ENCODE measurements around the gene PSMA4.
"Not testable (repeated sequence)": the region's sequence is repeated elsewhere in the genome, so short reads cannot be mapped to it uniquely, and the experiment has no call there.

The PSMA4 gene

DNA sequence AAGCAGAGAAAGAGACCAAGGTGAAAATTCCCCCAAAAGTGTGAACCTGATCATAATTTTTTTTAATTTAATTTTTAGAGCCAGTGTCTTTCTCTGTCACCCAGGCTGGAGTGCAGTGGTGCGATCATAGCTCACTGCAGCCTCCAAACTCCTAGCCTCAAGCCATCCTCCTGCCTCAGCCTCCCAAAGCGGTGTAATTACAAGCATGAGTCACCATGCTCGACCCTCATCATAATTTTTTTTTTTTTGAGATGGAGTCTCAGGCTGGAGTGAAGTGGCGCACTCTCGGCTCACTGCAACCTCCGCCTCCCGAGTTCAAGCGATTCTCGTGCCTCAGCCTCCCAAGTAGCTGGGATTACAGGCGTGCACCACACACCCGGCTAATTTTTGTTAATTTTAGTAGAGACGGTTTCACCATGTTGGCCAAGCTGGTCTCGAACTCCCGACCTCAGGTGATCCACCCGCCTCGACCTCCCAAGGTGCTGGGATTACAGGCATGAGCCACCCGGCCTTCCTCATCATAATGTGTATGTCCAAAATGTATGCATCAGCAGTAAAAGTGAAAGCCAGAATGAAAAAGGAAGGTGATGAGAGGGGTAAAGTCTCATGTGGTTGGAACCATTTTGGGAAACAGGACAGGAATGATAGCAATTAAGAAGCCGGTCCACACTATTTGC is 642 bp upstream of the PSMA4 start:
- H3K27me3 Mint-ChIP-seq; H3K9me3 Mint-ChIP-seq (ENCODE audit: low read depth); H3K36me3 Mint-ChIP-seq: not testable (repeated sequence)
- Mint-ChIP-seq H3K4me1 (ENCODE audit: low read depth) (peaks cover 34% of the 10 kb centered on the region), H3K27ac (peak overlapping the region; percentile 98), H3K4me3 (peak overlapping the region; percentile 96)

DNA sequence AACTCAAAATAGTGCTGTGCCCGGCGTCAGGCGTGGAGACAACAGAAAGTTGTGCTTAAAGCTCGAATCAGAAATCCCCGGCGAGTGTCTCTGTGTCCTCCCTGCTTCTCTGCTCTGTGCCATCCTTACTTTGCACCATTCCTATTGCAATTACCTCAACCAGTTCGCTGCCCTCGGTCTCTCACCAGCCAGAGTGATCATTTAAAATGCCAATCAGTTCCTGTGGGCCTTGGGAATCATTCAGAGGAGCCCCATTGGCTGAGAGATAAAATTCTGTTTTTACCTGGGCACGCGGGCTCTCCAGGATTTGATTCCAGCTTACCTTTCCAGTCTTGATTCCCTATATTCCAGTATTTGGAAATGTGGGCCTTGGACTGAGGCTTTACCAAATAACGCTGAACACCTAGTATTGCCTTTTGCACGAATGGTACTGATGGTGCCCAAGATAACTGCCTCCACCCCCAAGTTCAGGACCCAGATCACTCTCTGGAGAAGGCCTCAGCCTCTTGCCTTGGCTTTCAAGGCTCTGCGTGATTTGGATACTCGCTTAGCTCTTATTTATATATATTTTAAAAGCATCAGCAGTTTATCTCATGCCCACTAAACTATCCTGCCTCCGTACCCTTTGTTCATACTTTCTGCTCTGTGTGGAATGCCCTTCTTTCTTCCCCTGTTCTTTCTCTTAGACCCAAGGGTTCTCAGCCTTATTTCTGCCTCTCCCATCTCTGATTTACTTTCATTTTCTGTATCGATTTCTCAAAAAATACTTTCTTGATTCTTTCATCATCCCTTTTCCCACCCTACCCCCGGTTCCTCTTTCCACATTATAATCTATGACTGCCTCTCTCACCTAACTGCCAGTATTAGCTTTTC is 863 bp downstream of the PSMA4 start:
- peak overlapping the region; percentile 96 for H3K4me3 Mint-ChIP-seq
- no peaks in the 10 kb centered on the region for H3K9me3 Mint-ChIP-seq (ENCODE audit: low read depth)
- peaks cover 11% of the 10 kb centered on the region for H3K36me3 Mint-ChIP-seq
- peaks cover 37% of the 10 kb centered on the region for H3K4me1 Mint-ChIP-seq (ENCODE audit: low read depth)
- peak overlapping the region; percentile 98 for H3K27ac Mint-ChIP-seq
- H3K27me3 Mint-ChIP-seq, result no peaks in the 10 kb centered on the region

DNA sequence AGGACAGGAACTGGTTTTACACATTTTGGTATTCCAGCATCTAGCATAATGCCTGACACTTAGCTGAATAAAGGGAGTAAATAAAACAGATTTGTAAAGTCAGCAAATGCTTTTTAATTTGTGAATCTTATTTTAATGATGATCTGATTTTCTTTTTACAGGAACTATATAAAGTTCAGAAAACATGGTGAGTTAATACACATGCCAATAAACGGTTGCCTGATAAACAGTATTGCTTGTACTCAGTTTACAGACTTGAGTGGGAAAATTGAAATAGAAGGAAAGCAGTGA is 1.4 kb downstream of the PSMA4 start:
- H3K4me3 Mint-ChIP-seq, result peak overlapping the region; percentile 96
- H3K36me3 Mint-ChIP-seq, result peaks cover 11% of the 10 kb centered on the region
- no peaks in the 10 kb centered on the region for H3K27me3 Mint-ChIP-seq
- H3K27ac Mint-ChIP-seq, result peak overlapping the region; percentile 98
- H3K9me3 Mint-ChIP-seq (ENCODE audit: low read depth), result no peaks in the 10 kb centered on the region
- peaks cover 38% of the 10 kb centered on the region for H3K4me1 Mint-ChIP-seq (ENCODE audit: low read depth)

DNA sequence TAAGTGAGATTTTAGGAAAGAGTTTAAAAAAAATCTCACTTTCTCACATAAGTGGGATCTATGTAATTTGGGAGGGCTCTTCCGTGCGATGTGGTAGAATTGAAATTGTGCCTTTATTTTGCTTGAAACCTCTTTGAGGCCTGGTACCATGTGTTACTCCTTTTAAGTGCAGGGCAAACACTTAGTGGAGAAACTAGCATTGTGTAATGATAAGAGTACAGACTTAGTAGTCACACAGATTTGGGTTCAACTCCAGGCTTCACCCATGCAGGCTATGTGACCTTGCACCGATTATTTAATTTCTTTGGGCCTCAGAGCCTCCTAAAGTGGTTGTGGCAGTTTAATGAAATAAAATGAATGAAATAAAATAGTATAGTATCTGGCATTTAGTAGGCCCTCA is 2.4 kb downstream of the PSMA4 start:
- Mint-ChIP-seq H3K36me3 (peaks cover 11% of the 10 kb centered on the region), H3K27ac (peak overlapping the region; percentile 79), H3K27me3 (no peaks in the 10 kb centered on the region), H3K4me3 (peak overlapping the region; percentile 96), H3K4me1 (ENCODE audit: low read depth) (peaks cover 38% of the 10 kb centered on the region), H3K9me3 (ENCODE audit: low read depth) (no peaks in the 10 kb centered on the region)

DNA sequence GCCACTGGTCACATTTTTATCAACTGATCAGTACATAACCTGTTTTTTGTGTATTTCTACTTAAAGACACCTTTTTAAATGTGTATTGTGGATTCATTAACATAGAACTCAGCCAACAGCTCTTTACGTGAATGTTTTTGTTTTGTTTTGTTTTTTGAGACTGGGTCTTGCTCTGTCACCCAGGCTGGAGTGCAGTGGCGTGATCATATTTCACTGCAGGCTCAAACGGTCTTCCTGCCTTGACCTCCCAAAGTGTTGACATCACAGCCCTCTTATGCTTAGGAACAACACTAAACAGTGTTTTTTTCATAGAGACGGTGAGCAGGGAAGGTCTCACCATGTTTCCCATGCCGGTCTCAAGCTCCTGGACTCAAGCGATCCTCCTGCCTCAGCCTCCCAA is 9.9 kb downstream of the PSMA4 start:
- Mint-ChIP-seq H3K27ac (no peak overlapping the region), H3K9me3 (ENCODE audit: low read depth) (no peaks in the 10 kb centered on the region), H3K27me3 (no peaks in the 10 kb centered on the region), H3K36me3 (peaks cover 14% of the 10 kb centered on the region), H3K4me3 (no peak overlapping the region), H3K4me1 (ENCODE audit: low read depth) (peaks cover 3% of the 10 kb centered on the region)

DNA sequence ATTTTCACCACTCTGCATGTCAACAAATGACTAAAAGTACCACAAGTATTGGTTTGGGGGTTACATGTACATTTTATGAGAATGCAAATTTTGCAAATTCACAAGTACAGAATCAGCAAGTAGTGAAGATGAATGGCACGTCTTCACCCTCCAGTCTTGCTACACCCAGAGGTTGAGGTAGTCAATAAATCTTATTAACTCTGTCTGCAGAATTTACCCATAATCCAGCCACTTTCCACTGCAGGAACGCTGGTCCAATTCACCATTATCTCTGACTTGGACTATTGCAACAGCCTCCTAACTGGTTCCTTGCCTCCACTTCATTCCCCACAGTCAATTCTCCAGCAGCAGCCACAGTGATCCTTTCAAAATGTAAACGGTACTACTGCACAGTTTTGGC is 10.6 kb downstream of the PSMA4 start:
- H3K27ac Mint-ChIP-seq, result no peak overlapping the region
- H3K27me3 Mint-ChIP-seq, result no peaks in the 10 kb centered on the region
- H3K36me3 Mint-ChIP-seq, result peaks cover 9% of the 10 kb centered on the region
- no peaks in the 10 kb centered on the region for H3K9me3 Mint-ChIP-seq (ENCODE audit: low read depth)
- no peak overlapping the region for H3K4me3 Mint-ChIP-seq
- peaks cover 2% of the 10 kb centered on the region for H3K4me1 Mint-ChIP-seq (ENCODE audit: low read depth)

DNA sequence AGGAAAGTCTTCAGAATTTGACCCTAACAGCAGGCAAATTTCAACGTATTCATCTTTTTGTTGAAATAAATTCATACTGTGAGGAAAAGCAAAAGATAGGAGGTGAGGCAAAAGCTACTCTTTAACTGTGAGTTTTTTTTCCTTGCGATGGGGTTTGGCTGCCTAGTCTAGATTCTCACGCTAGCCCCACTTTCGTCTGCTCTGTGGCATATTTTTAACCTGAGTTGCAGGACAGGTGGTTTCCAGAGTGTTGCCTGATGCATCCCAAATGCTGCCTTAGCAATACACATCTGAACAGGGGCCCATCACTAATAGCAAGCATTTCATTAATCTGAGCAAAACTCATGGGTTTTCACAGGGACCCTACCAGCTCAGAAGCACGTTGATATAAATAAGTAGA is 11.7 kb downstream of the PSMA4 start:
- Mint-ChIP-seq H3K4me3 (no peak overlapping the region), H3K27me3 (no peaks in the 10 kb centered on the region), H3K27ac (no peak overlapping the region), H3K4me1 (ENCODE audit: low read depth) (no peaks in the 10 kb centered on the region), H3K36me3 (peaks cover 9% of the 10 kb centered on the region), H3K9me3 (ENCODE audit: low read depth) (no peaks in the 10 kb centered on the region)

DNA sequence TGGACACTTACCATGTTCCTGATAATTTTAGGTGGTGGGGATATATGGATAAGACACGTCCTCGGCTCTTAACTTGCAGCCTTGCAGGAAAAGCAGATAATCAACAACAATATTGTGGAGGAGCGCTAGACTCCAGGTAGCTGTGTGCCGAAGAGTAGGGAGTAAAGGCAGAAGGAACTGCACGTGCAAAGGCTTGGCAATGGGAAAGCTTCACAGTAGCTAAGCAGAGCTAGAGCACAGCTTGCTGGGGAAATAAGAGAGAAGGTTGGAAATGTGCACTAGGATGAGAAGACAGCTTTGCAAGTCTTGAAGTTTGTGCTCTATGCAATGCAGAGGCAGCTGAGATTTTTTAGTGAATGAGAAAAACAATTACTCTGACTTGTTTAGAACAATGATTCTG is 12.4 kb downstream of the PSMA4 start:
- H3K36me3 Mint-ChIP-seq, result peaks cover 9% of the 10 kb centered on the region
- no peaks in the 10 kb centered on the region for H3K9me3 Mint-ChIP-seq (ENCODE audit: low read depth)
- no peaks in the 10 kb centered on the region for H3K27me3 Mint-ChIP-seq
- H3K4me3 Mint-ChIP-seq, result no peak overlapping the region
- H3K27ac Mint-ChIP-seq, result no peak overlapping the region
- H3K4me1 Mint-ChIP-seq (ENCODE audit: low read depth), result no peaks in the 10 kb centered on the region

DNA sequence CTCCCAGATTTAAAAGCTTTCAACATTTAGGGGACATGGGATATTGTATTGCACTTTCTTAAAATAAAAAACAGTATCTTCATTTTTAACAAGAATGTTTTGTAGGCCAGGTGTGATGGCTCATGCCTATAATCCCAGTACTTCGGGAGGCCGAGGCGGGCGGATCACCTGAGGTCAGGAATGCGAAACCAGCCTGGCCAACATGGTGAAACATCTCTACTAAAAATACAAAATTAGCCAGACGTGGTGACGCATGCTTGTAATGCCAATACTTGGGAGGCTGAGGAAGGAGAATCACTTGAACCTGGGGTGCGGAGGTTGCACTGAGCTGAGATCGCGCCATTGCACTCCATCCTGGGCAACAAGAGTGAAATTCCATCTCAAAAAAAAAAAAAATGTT is 20.0 kb downstream of the PSMA4 start:
- not testable (repeated sequence) for H3K9me3 Mint-ChIP-seq (ENCODE audit: low read depth); H3K4me3 Mint-ChIP-seq; H3K27ac Mint-ChIP-seq; H3K36me3 Mint-ChIP-seq; H3K27me3 Mint-ChIP-seq
- peaks cover 11% of the 10 kb centered on the region for H3K4me1 Mint-ChIP-seq (ENCODE audit: low read depth)

DNA sequence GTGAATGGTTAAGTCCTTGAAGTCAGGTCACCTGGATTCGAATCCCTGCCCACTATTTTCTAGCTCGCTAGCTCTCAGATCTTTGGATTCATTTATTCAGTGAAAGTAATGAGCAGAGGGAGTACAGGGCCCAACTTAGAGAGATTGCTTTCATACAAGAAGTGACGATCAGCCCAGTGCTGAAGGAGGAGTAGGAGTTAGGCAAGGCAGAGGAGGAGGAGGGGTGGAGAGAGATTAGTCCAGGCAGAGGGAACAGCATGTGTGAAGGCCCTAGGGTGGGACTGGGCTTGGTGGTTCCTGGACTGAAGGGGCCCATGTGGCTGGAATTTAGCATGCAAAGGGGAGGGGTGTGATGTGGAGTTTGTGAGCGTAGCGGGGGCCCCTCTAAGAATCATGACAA is 21.2 kb downstream of the PSMA4 start:
- peaks cover 12% of the 10 kb centered on the region for H3K27me3 Mint-ChIP-seq
- H3K36me3 Mint-ChIP-seq, result peaks cover 2% of the 10 kb centered on the region
- no peak overlapping the region for H3K4me3 Mint-ChIP-seq
- peaks cover 18% of the 10 kb centered on the region for H3K4me1 Mint-ChIP-seq (ENCODE audit: low read depth)
- no peak overlapping the region for H3K27ac Mint-ChIP-seq
- H3K9me3 Mint-ChIP-seq (ENCODE audit: low read depth), result no peaks in the 10 kb centered on the region

DNA sequence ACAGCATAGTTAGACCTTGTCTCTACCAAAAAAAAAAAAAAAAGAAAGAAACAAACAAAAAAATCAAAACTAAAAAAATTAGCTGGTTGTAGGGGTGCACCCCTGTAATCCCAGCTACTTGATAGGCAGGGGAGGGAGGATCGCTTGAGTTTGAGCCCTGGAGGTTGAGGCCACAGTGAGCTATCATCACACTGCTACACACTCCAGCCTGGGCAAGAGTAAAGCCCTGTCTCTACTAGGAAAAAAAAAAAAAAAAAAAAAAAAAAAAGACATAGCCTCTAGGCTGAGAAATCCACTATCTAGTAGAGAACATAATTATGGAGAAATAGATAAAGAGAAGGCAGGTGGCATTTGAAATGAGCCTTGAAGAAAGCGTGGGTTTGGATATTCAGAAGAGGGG is 22.8 kb downstream of the PSMA4 start:
- H3K27ac Mint-ChIP-seq, result peak overlapping the region; percentile 17
- H3K4me3 Mint-ChIP-seq, result peak overlapping the region; percentile 9
- H3K9me3 Mint-ChIP-seq (ENCODE audit: low read depth), result no peaks in the 10 kb centered on the region
- H3K27me3 Mint-ChIP-seq, result peaks cover 21% of the 10 kb centered on the region
- peaks cover 4% of the 10 kb centered on the region for H3K36me3 Mint-ChIP-seq
- H3K4me1 Mint-ChIP-seq (ENCODE audit: low read depth), result peaks cover 25% of the 10 kb centered on the region

DNA sequence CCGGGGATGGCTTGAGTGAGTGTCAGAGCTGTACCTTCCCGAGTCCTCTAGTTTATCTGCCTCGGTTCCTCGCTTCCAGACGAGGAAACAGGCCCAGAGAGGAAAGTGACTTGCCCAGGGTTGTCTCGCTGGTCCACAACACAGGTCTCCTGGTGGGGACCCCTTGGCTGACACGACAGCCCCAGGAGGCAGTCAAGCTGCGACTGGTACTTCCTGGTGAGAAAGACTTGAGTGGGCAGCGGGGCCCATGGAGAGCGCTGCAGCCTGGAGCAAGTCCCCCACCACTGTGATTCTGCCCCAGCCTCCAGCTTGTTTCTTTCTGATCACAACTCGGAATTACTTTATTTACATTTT is 24.5 kb downstream of the PSMA4 start:
- Mint-ChIP-seq H3K27ac (no peak overlapping the region), H3K9me3 (ENCODE audit: low read depth) (no peaks in the 10 kb centered on the region), H3K4me1 (ENCODE audit: low read depth) (peaks cover 27% of the 10 kb centered on the region), H3K36me3 (peaks cover 4% of the 10 kb centered on the region), H3K4me3 (peak overlapping the region; percentile 80), H3K27me3 (peaks cover 17% of the 10 kb centered on the region)

DNA sequence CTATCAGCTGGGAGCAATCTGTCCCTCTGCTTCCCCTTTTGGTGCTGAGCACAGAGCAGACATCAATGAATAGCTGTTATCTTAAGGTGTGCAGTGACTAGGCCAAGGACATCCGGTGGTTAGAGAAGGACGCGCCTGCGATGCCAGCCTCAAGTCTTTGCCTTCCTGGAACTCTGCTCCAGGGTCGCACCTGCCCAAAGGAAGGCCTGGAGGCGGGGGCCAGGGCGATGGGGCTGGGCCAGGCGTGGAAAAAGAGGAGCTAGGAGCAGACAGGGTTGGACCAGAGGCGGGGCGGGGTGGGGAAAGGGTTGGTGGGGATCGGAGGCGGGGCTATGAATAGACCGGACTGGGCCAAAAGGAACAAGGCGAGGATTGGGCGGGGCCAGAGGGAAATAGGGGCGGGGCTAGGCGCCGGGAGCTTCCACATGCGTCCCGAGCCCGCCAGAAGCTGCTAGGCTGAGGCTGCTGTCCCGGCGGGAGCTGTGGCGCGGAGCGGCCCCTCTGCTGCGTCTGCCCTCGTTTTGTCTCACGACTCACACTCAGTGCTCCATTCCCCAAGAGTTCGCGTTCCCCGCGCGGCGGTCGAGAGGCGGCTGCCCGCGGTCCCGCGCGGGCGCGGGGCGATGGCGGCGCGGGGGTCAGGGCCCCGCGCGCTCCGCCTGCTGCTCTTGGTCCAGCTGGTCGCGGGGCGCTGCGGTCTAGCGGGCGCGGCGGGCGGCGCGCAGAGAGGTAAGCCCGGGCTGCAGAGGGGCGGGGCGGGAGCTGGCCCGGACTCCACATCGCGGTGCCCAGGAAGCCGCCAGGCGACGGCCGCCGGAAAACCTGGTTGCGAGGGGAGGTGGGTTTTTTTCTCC is 25.1 kb downstream of the PSMA4 start, which contains the start of gene CHRNA5:
Gene CHRNA5 (plus strand): TSS at position 424 of the 854 bp plus-strand sequence. CDS start 200 bp downstream, at position 624.
- Mint-ChIP-seq H3K27ac (peak within 1 kb of the TSS; percentile 43), H3K4me3 (peak within 1 kb of the TSS; percentile 86), H3K36me3 (peaks cover 4% of the 10 kb centered on the region), H3K9me3 (ENCODE audit: low read depth) (no peaks in the 10 kb centered on the region), H3K4me1 (ENCODE audit: low read depth) (peaks cover 27% of the 10 kb centered on the region), H3K27me3 (peaks cover 17% of the 10 kb centered on the region)

DNA sequence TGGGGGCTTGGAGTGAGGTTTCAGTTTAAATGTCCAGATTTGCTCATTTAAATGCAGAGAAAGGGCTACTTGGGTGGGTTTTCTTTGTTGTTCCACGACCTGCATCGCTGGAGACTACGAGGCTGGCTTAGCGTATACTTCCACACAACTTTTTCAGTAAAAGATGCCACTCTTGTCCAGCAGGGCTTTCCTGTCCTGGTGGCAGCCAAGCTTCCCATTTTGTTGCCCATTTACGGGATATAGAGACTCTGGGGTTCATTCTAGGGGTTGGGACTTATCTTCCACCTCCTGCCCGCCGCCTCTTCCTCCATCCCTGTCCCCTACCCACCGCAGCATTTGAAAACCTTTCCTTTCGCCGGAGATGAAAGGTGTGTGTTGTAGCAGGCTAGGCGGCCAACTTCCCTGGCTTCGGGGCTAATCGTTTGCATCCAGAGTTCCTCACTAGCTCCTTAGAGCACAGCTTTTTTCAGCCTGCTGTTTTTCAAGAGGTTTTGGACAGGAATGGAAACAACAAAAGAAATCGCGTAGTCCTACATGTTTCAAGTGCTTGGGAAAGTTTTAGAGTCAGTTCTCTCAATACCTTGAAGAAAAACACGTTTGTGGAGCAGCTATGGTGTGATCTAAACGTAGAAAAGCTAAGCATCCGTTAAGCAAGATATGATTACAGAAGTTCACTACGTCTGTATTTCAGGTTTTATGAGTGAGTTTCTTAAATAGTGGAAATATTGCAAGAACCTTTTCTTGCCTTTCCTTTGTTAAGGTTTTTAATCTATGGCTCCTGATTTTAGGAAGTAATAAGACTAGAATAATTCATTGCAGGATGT is 25.9 kb downstream of the PSMA4 start:
- Mint-ChIP-seq H3K4me3 (peak overlapping the region; percentile 86), H3K27ac (peak overlapping the region; percentile 43), H3K4me1 (ENCODE audit: low read depth) (peaks cover 27% of the 10 kb centered on the region), H3K27me3 (peaks cover 17% of the 10 kb centered on the region), H3K36me3 (peaks cover 4% of the 10 kb centered on the region), H3K9me3 (ENCODE audit: low read depth) (no peaks in the 10 kb centered on the region)

All from activated naive CD8-positive, alpha-beta T cell (primary cell).